ENCODE data around the gene EPG5. TPM values are rescaled to one million over a fixed set of nuclear protein-coding genes. Genes with fewer than 3 reads are reported as not detected.

EPG5 gene
- total RNA-seq, 1 donor from 2014 or later, result 34.0 TPM

GRCh38 chr18:45984546-45985235 lies 17.6 kb upstream of the EPG5 start:
- no peak overlapping the region for H3K4me3 Mint-ChIP-seq
- Histone ChIP-seq H2AFZ (replicated peaks) (no peak overlapping the region), H3K4me1 (no peaks in the 10 kb centered on the region), H4K20me1 (ENCODE audit: low read depth) (no peaks in the 10 kb centered on the region), H3F3A (ENCODE audit: low read depth) (no peaks in the 10 kb centered on the region), H3K4me3 (no peak overlapping the region), H3K27me3 (no peaks in the 10 kb centered on the region), H3K79me2 (ENCODE audit: low read depth) (no peaks in the 10 kb centered on the region), H3K4me2 (no peak overlapping the region), H3K9ac (no peak overlapping the region), H3K36me3 (no peaks in the 10 kb centered on the region), H3K27ac (no peak overlapping the region), H3K9me3 (ENCODE audit: low read depth) (no peaks in the 10 kb centered on the region)
- H3K9me3 Mint-ChIP-seq, result no peaks in the 10 kb centered on the region
- no peak overlapping the region for H3K27ac Mint-ChIP-seq
- no peak for DNase-seq (ENCODE audit: low spot score)
- TF ChIP-seq CTCF (IDR thresholded peaks at IDR 0.05) (no peak), EZH2phosphoT487 (IDR thresholded peaks at IDR 0.05) (no peak), EZH2 (IDR thresholded peaks at IDR 0.05) (no peak)
- no peaks in the 10 kb centered on the region for H3K4me1 Mint-ChIP-seq
- peaks cover 7% of the 10 kb centered on the region for H3K36me3 Mint-ChIP-seq
- H3K27me3 Mint-ChIP-seq (ENCODE audit: insufficient read depth, low read depth), result peaks cover 3% of the 10 kb centered on the region

GRCh38 chr18:45981821-45982220 lies 14.7 kb upstream of the EPG5 start:
- H3K27me3 Mint-ChIP-seq (ENCODE audit: insufficient read depth, low read depth), result peaks cover 6% of the 10 kb centered on the region
- Histone ChIP-seq H3K36me3 (no peaks in the 10 kb centered on the region), H3K4me1 (no peaks in the 10 kb centered on the region), H3K9me3 (ENCODE audit: low read depth) (no peaks in the 10 kb centered on the region), H3K4me3 (no peak overlapping the region), H3K27me3 (no peaks in the 10 kb centered on the region), H4K20me1 (ENCODE audit: low read depth) (no peaks in the 10 kb centered on the region), H3K27ac (no peak overlapping the region), H3K9ac (no peak overlapping the region), H3K79me2 (ENCODE audit: low read depth) (no peaks in the 10 kb centered on the region), H2AFZ (replicated peaks) (no peak overlapping the region), H3K4me2 (no peak overlapping the region), H3F3A (ENCODE audit: low read depth) (no peaks in the 10 kb centered on the region)
- no peaks in the 10 kb centered on the region for H3K36me3 Mint-ChIP-seq
- no peak overlapping the region for H3K27ac Mint-ChIP-seq
- no peak overlapping the region for H3K4me3 Mint-ChIP-seq
- DNase-seq (ENCODE audit: low spot score), result no peak
- TF ChIP-seq EZH2phosphoT487 (IDR thresholded peaks at IDR 0.05) (no peak), CTCF (IDR thresholded peaks at IDR 0.05) (no peak), EZH2 (IDR thresholded peaks at IDR 0.05) (no peak)
- no peaks in the 10 kb centered on the region for H3K9me3 Mint-ChIP-seq
- H3K4me1 Mint-ChIP-seq, result no peaks in the 10 kb centered on the region

GRCh38 chr18:45980229-45980628 lies 13.1 kb upstream of the EPG5 start:
- no peak overlapping the region for H3K27ac ChIP-seq
- H2AFZ ChIP-seq (replicated peaks), result no peak overlapping the region
- H3F3A ChIP-seq (ENCODE audit: low read depth), result no peaks in the 10 kb centered on the region
- no peak for DNase-seq (ENCODE audit: low spot score)
- H3K4me2 ChIP-seq, result no peak overlapping the region
- H3K9me3 ChIP-seq (ENCODE audit: low read depth), result no peaks in the 10 kb centered on the region
- H3K9ac ChIP-seq, result no peak overlapping the region
- Mint-ChIP-seq H3K36me3 (no peaks in the 10 kb centered on the region), H3K4me3 (no peak overlapping the region), H3K4me1 (no peaks in the 10 kb centered on the region), H3K27me3 (ENCODE audit: insufficient read depth, low read depth) (peaks cover 4% of the 10 kb centered on the region), H3K27ac (no peak overlapping the region), H3K9me3 (no peaks in the 10 kb centered on the region)
- H3K79me2 ChIP-seq (ENCODE audit: low read depth), result no peaks in the 10 kb centered on the region
- no peaks in the 10 kb centered on the region for H3K4me1 ChIP-seq
- H3K36me3 ChIP-seq, result no peaks in the 10 kb centered on the region
- no peaks in the 10 kb centered on the region for H3K27me3 ChIP-seq
- no peaks in the 10 kb centered on the region for H4K20me1 ChIP-seq (ENCODE audit: low read depth)
- TF ChIP-seq EZH2 (IDR thresholded peaks at IDR 0.05) (no peak), CTCF (IDR thresholded peaks at IDR 0.05) (no peak), EZH2phosphoT487 (IDR thresholded peaks at IDR 0.05) (no peak)
- no peak overlapping the region for H3K4me3 ChIP-seq

Data from neural progenitor cell (in vitro differentiated cells).